Astrocyte of the hippocampus (primary cell): Measurements from ENCODE around the gene HOMER2.
A peak's percentile ranks its signal among the peaks of the same experiment; 100 is the strongest.
"Not testable (repeated sequence)": the region's sequence is repeated elsewhere in the genome, so short reads cannot be mapped to it uniquely, and the experiment has no call there.

Experiments
- DNase-seq: peaks from one replicate; pipeline ENCODE4 v3.0.0; 2011; ENCODE audit warnings: low read depth, low spot score

Gene HOMER2

GRCh38 chr15:82895983-82896382 lies 56.5 kb downstream of the HOMER2 start:
- no peak for DNase-seq

GRCh38 chr15:82894971-82895520 lies 57.5 kb downstream of the HOMER2 start:
- peak; percentile 81 for DNase-seq

GRCh38 chr15:82893473-82893872 lies 59.0 kb downstream of the HOMER2 start:
- not testable (repeated sequence) for DNase-seq

- DNase-seq, result no peak
Observed at GRCh38 chr15:82892573-82892972, 59.9 kb downstream of the HOMER2 start.

GRCh38 chr15:82890995-82891390 lies 61.5 kb downstream of the HOMER2 start:
- DNase-seq, result no peak

GRCh38 chr15:82890338-82890994 lies 62.1 kb downstream of the HOMER2 start:
- DNase-seq, result peak; percentile 16

GRCh38 chr15:82882273-82882928 lies 70.1 kb downstream of the HOMER2 start:
- no peak for DNase-seq

- DNase-seq, result no peak
Observed at GRCh38 chr15:82881747-82882146, 70.8 kb downstream of the HOMER2 start.

- no peak for DNase-seq
Observed at GRCh38 chr15:82880704-82881103, 71.8 kb downstream of the HOMER2 start.

- no peak for DNase-seq
Observed at GRCh38 chr15:82878325-82878724, 74.2 kb downstream of the HOMER2 start.

GRCh38 chr15:82877825-82878224 lies 74.7 kb downstream of the HOMER2 start:
- DNase-seq, result no peak

- DNase-seq, result peak; percentile 60
Observed at GRCh38 chr15:82875411-82876003, 77.0 kb downstream of the HOMER2 start.

GRCh38 chr15:82874961-82875360 lies 77.6 kb downstream of the HOMER2 start:
- DNase-seq, result no peak

GRCh38 chr15:82874267-82874666 lies 78.3 kb downstream of the HOMER2 start:
- DNase-seq, result no peak

GRCh38 chr15:82873000-82873680 lies 79.4 kb downstream of the HOMER2 start:
- no peak for DNase-seq

GRCh38 chr15:82871832-82872484 lies 80.6 kb downstream of the HOMER2 start:
- DNase-seq, result no peak

- no peak for DNase-seq
Observed at GRCh38 chr15:82871358-82871757, 81.2 kb downstream of the HOMER2 start.

- DNase-seq, result no peak
Observed at GRCh38 chr15:82870727-82871320, 81.7 kb downstream of the HOMER2 start.

- not testable (repeated sequence) for DNase-seq
Observed at GRCh38 chr15:82865981-82866380, 86.5 kb downstream of the HOMER2 start.

GRCh38 chr15:82865581-82865980 lies 86.9 kb downstream of the HOMER2 start:
- not testable (repeated sequence) for DNase-seq

GRCh38 chr15:82864967-82865366 lies 87.6 kb downstream of the HOMER2 start:
- DNase-seq, result no peak
